ENCODE measurements around the gene DIABLO.
A peak's percentile ranks its signal among the peaks of the same experiment; 100 is the strongest.

- no peak for TF ChIP-seq SUPT5H (IDR thresholded peaks at IDR 0.05)
- no peak for TF ChIP-seq POLR2A (conservative IDR thresholded peaks at IDR 0.05)
- no peak for TF ChIP-seq MAX (CRISPR knock-in tag; IDR thresholded peaks at IDR 0.05)
- no peak for TF ChIP-seq ZFX (CRISPR knock-in tag; IDR thresholded peaks at IDR 0.05)
- no peak for TF ChIP-seq CBFB (CRISPR knock-in tag; IDR thresholded peaks at IDR 0.05)
- peak; percentile 78 for TF ChIP-seq BCOR (IDR thresholded peaks at IDR 0.05)
- TF ChIP-seq BRCA1 (IDR thresholded peaks at IDR 0.05), result no peak
- no peak for TF ChIP-seq BRCA1 (CRISPR knock-in tag; IDR thresholded peaks at IDR 0.05)
- no peak for TF ChIP-seq ZBTB7A (IDR thresholded peaks at IDR 0.05; ENCODE audit: borderline replicate concordance, control insufficient read depth, low read depth, low read length)
- TF ChIP-seq ZNF408 (CRISPR knock-in tag; IDR thresholded peaks at IDR 0.05; ENCODE audit: low read depth), result no peak
Measured at GRCh38 chr12:122185079-122185478, 40.8 kb downstream of the DIABLO start.
